CMK (cell line): ENCODE results near the gene KIFC1.

ENCODE experiments used
- DNase-seq: peaks from one replicate; pipeline ENCODE4 v3.0.0-alpha.2; 2010; ENCODE audit warnings: low read depth

The KIFC1 gene

GRCh38 chr6:33426590-33427511, 35.2 kb downstream of the KIFC1 start:
- no peak for DNase-seq

GRCh38 chr6:33427585-33428223, 36.1 kb downstream of the KIFC1 start:
- no peak for DNase-seq

GRCh38 chr6:33428224-33428965, 36.8 kb downstream of the KIFC1 start:
- DNase-seq = peak; percentile 87

DNA sequence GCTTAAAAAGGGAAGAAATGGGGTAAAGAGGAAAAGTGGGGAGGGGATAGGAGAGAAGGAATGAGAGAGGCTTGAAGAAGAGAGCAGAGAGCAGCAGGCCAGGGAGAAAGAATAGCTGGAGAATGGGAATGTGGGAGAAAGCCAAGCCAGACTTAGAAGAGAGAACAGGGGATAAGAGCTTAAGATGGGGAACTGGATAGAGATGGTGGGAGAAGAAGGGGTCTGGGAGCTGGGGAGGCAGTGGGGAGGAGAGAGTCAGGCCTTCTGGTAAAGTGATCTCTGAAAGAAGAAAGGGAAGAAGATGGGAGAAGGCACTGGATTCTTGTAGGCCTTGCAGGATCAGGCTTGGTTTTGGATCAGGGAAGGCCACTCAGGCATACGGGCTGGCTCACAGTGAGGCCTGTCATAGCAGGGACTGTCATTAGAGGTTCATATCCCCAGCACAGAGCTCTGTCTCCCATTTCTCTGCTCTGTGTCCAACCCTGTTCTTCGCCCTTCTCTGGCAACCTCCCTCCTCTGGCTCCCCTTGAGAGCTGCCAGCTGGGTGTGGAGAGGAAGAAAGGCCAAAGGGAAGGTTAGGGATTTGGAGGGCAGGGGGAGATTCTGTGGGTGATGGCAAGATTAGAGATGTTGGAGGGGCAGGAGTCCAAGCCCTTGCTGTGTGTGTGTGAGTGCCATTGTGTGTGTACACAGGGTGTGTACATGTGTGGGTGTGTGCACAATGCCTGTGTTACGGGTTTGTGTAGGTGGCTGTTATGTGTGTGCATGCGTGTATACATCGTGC, 37.5 kb downstream of the KIFC1 start:
- DNase-seq = no peak

DNA sequence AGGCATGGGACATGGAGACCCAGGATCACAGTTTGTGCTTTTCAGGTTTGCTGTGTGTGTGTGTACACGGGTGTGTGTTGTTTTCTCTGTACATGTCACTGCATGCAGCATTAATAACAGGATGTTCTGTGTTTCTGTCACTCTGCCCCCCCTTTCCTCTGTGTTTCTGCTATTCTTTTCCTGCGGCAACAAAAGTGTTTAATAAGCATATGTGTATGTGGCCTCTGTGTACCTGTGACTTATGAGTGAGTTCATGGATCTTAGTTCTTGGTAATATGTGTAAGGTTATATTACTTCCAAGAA, 38.1 kb downstream of the KIFC1 start:
- no peak for DNase-seq

- no peak for DNase-seq
Measured at GRCh38 chr6:33430334-33430733, 38.7 kb downstream of the KIFC1 start.

GRCh38 chr6:33430991-33431879, 39.6 kb downstream of the KIFC1 start:
- peak; percentile 89 for DNase-seq

DNA sequence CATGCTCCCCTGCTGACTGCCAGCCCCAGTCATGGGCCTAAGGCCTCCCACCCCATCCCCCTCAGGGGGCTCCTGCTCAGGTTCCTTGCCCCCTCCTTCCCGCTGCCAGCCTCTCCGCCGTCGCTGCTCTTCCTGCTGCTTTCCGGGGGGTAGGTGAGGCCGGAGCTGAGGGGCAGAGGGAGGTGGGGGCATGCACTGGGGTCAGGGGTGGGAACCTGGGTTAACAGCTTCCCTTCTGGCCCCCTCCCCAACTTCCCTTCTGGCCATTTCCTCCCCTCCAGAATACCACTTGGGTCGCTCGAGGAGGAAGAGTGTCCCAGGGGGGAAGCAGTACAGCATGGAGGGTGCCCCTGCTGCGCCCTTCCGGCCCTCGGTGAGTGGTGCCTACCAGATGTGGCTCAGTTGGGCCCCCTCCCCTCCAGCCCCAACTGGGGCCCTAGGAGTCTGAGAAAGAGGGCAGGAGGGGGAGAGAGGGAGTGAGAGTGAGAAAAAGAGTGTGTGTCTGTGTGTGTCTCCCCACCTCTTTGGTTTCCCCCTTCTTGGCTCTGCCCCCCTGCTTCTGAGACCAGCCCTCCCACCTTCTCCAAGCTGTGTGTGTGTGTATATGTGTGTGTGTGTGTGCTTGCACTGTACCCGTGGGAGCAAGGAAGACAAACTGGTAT, 40.4 kb downstream of the KIFC1 start:
- DNase-seq = peak; percentile 84

- DNase-seq = no peak
Measured at GRCh38 chr6:33432546-33432945, 40.9 kb downstream of the KIFC1 start.

DNA sequence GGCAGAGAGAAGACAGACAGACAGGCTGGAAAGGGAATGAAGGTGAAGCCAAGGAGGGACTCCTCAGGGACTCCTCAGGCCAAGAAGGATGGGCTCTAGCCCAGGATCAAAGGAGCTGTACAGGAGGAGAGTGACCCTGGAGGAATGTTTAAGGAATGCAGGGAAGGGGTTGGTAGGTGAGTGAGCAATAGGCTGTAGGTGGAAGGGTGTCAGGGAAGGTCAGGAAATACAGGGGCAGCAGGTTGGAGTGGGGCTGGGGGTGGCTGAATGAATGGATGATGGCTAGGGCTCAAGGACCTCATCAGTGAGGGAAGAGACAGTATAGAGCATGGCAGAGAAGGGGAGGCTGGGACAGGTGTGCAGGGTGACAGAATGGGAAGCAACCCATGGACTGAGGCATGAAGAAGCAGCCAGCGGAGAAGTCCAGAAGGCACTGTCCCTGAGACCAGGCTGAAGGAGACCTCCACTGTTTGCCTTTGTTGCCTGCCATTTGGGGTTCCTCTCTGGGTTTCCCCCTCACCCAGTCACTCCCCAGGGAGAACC, 41.4 kb downstream of the KIFC1 start:
- DNase-seq = no peak

DNA sequence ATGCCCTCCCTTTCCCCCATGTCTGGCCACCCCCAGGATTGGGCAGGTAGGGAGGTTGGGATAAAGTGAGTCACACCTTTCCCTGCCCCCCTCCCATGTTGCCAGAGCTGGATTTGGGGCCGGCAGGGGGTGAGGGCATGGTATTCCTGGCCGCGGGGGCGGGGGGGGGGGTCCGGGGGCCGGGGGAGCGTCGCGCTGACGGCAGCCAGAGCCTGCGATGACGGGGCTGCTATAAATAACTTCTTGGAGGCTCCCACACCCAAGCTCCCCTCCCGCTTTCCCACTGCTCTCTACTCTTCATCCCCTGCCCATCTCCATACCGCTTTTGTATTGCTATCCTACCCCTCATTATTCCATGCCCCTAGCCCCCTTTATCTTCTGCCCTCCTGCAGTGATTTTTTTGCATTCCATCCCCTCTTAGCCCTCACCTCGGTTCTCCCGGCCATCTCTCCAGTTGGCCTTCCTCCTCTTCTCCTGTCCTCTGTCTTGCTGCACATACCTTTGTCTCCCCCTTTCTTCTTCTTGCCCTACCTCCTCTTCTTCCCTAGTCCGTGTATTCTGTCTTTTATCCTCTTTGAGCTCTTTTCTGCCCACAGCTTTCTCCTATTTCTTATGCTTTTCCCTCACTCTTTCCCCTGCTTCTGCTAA, 42.0 kb downstream of the KIFC1 start:
- DNase-seq = no peak

DNA sequence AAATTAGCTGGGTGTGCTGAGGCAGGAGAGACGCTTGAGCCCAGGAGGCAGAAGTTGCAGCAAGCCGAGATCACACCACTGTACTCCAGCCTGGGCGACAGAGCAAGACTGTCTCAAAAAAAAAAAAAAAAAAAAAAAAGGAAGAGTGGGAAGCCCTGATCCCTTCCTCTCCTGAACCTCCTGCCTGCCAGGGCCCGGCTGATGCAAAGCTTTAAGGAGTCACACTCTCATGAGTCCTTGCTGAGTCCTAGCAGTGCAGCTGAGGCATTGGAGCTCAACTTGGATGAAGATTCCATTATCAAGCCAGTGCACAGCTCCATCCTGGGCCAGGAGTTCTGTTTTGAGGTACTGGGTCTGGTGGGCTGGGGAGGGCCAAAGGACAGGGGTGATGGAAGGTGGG, 43.3 kb downstream of the KIFC1 start:
- DNase-seq = no peak

DNA sequence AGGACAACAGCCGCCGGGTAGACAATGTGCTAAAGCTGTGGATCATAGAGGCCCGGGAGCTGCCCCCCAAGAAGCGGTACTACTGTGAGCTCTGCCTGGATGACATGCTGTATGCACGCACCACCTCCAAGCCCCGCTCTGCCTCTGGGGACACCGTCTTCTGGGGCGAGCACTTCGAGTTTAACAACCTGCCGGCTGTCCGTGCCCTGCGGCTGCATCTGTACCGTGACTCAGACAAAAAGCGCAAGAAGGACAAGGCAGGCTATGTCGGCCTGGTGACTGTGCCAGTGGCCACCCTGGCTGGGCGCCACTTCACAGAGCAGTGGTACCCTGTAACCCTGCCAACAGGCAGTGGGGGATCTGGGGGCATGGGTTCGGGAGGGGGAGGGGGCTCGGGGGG, 46.0 kb downstream of the KIFC1 start:
- DNase-seq = no peak

DNA sequence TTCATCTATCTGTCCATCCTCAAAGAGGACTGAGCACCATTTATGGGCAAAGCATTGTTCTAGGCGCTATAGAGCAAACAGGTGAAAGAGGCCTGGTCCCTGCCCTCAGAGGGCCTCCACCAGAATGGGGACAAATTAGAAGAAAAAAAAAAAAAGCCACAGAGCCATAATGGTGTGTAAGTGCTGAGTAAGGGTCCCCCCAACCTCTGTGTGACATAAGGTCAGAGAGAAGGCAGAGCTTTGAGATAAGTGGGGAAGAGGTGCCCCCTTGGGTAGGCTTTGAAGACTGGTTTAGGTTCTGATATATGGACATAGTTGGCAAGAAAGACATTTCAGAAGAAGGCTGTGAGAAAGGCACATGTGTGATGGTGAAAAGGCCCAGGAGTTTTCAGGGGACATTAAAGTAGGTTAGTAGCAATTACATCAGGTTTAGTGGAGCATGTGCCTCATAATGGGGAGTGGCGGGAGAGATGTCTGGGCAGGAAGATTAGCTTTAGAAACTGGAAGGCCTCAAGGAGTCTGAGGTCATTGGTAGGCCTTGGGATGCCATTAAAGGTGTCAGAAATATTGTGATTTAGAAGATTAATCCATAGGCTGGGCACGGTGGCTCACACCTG, 47.5 kb downstream of the KIFC1 start:
- DNase-seq = no peak

GRCh38 chr6:33439956-33440648, 48.5 kb downstream of the KIFC1 start:
- DNase-seq = no peak

GRCh38 chr6:33440649-33441309, 49.2 kb downstream of the KIFC1 start:
- peak; percentile 62 for DNase-seq

DNA sequence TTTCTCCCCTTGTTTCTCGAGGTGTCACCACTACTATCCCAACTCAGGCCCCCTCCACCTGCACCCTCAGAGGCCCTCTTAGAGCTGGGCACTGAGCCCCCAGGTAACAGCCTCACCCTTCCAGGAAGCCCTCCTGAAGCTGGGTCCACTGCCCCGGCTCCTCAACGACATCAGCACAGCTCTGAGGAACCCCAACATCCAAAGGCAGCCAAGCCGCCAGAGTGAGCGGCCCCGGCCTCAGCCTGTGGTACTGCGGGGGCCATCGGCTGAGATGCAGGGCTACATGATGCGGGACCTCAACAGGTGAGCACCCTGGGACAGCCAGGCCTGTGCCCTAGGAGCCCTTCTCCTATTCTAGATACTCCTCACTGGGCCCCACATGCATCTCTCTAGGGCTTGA, 49.8 kb downstream of the KIFC1 start:
- DNase-seq = no peak

DNA sequence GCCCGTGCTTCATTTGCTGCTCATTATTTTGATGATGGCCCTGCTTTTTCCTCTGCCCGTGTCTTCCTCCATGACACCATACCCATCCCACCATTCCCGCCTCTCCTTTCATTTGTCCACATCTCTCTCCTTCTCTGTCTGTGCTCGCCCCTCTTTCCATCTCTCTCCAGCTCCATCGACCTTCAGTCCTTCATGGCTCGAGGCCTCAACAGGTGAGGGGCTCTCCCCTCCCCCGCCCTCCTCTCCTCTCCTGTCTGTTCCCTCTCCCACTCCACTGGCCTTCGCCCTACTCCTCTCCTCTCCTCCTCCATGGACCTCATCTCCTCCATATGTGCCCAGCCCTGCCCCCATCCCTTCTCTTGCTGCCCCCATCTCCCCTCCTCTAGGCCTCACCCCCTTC, 50.7 kb downstream of the KIFC1 start:
- DNase-seq = no peak
